Liver (tissue), 9 donors: ENCODE data around the gene DCAF15. TPM values are rescaled to one million over a fixed set of nuclear protein-coding genes. Genes with fewer than 3 reads are reported as not detected.
A peak's percentile ranks its signal among the peaks of the same experiment; 100 is the strongest.

Source experiments
- DNase-seq: peaks from one replicate; pipeline ENCODE4 v3.0.0-alpha.2; 2017; ENCODE audit warnings: low spot score
- H3K27ac ChIP-seq, 2 donors: one replicate each; pipeline ENCODE4 v1.7.0; 2013; ENCODE audit warnings: inconsistent platforms in 2 of 2, low read length in 2 of 2, control low read depth in 1 of 2, low read depth in 1 of 2, mild to moderate bottlenecking in 1 of 2
- H3K27me3 ChIP-seq, 4 donors: one replicate each; pipeline versions ENCODE4 v1.6.1 to v1.7.0; 2013; ENCODE audit warnings: low read length in 3 of 4, inconsistent platforms in 1 of 4, mild to moderate bottlenecking in 1 of 4, moderate library complexity in 1 of 4; ENCODE audit not compliant: control insufficient read depth in 4 of 4, insufficient read depth in 4 of 4
- H3K36me3 ChIP-seq, 4 donors: one replicate each; pipeline versions ENCODE4 v1.6.1 to v1.7.0; 2013; ENCODE audit warnings: low read length in 3 of 4, mild to moderate bottlenecking in 3 of 4, low read depth in 1 of 4, moderate library complexity in 1 of 4; ENCODE audit not compliant: control insufficient read depth in 4 of 4, insufficient read depth in 3 of 4
- H3K4me1 ChIP-seq, 4 donors: one replicate each; pipeline versions ENCODE4 v1.6.1 to v1.7.0; 2013; ENCODE audit warnings: low read length in 3 of 4, mild to moderate bottlenecking in 3 of 4, moderate library complexity in 1 of 4; ENCODE audit not compliant: control insufficient read depth in 4 of 4, insufficient read depth in 4 of 4
- H3K4me3 ChIP-seq, 3 donors: one replicate each; pipeline versions ENCODE4 v1.6.1 to v1.7.0; 2013; ENCODE audit warnings: low read length in 3 of 3, control low read depth in 1 of 3, low read depth in 1 of 3, mild to moderate bottlenecking in 1 of 3
- H3K9ac ChIP-seq, 2 donors: one replicate each; pipeline ENCODE4 v1.7.0; 2013; ENCODE audit warnings: low read length in 2 of 2, mild to moderate bottlenecking in 2 of 2, moderate library complexity in 2 of 2, control low read depth in 1 of 2, low read depth in 1 of 2
- H3K9me3 ChIP-seq, 4 donors: one replicate each; pipeline versions ENCODE4 v1.6.1 to v1.7.0; 2013; ENCODE audit warnings: low read length in 3 of 4; ENCODE audit not compliant: control insufficient read depth in 4 of 4
- EGR1 ChIP-seq, 2 donors: IDR thresholded peaks; 2 replicates each; pipeline ENCODE4 v1.6.1; 2016 to 2018; ENCODE audit warnings: antibody characterized with exemption in 2 of 2, low read depth in 2 of 2
- FOXA1 ChIP-seq: IDR thresholded peaks from 2 replicates; pipeline ENCODE4 v1.6.1; 2016; ENCODE audit warnings: antibody characterized with exemption
- FOXA2 ChIP-seq: IDR thresholded peaks from 2 replicates; pipeline ENCODE4 v1.6.1; 2016; ENCODE audit warnings: antibody characterized with exemption
- GABPA ChIP-seq, 2 donors: IDR thresholded peaks in 1 of 2; conservative IDR thresholded peaks in 1 of 2; 2 replicates each; pipeline ENCODE4 v1.6.1; 2016; ENCODE audit warnings: antibody characterized with exemption in 2 of 2, mild to moderate bottlenecking in 1 of 2, moderate library complexity in 1 of 2
- HNF4A ChIP-seq, 2 donors: conservative IDR thresholded peaks; 2 replicates each; pipeline ENCODE4 v1.6.1; 2016; ENCODE audit warnings: antibody characterized with exemption in 2 of 2, mild to moderate bottlenecking in 2 of 2
- HNF4G ChIP-seq: IDR thresholded peaks from 2 replicates; pipeline ENCODE4 v1.6.1; 2016; ENCODE audit warnings: antibody characterized with exemption
- JUND ChIP-seq, 2 donors: IDR thresholded peaks; 2 replicates each; pipeline ENCODE4 v1.6.1; 2016; ENCODE audit warnings: antibody characterized with exemption in 2 of 2
- NR2F2 ChIP-seq: IDR thresholded peaks from 2 replicates; pipeline ENCODE4 v1.6.1; 2016; ENCODE audit warnings: antibody characterized with exemption
- RAD21 ChIP-seq, 2 donors: IDR thresholded peaks; 2 replicates each; pipeline ENCODE4 v1.6.1; 2016; ENCODE audit warnings: antibody characterized with exemption in 2 of 2, mild to moderate bottlenecking in 2 of 2
- RXRA ChIP-seq, 2 donors: IDR thresholded peaks; 2 replicates each; pipeline ENCODE4 v1.6.1; 2017 to 2018; ENCODE audit warnings: antibody characterized with exemption in 2 of 2, mild to moderate bottlenecking in 1 of 2
- SP1 ChIP-seq: IDR thresholded peaks from 2 replicates; pipeline ENCODE4 v1.6.1; 2018; ENCODE audit warnings: antibody characterized with exemption, mild to moderate bottlenecking
- TAF1 ChIP-seq: conservative IDR thresholded peaks from 2 replicates; pipeline ENCODE4 v1.6.1; 2016; ENCODE audit warnings: antibody characterized with exemption, mild to moderate bottlenecking
- YY1 ChIP-seq: IDR thresholded peaks from 2 replicates; pipeline ENCODE4 v1.6.1; 2016; ENCODE audit warnings: antibody characterized with exemption, mild to moderate bottlenecking
- WGBS: extraction: QIAGEN DNeasy Blood & Tissue Kit; methylation state at CpG from one replicate; pipeline ENCODE4 v1.1.7; 2013; 5-methylcytosine and 5-hydroxymethylcytosine counted together
- polyA plus RNA-seq, 2 donors: library from polyadenylated mRNA; stranded (reverse) in 1 of 2; unstranded in 1 of 2; fragments of 200-250 nt in 1 of 2; fragments of >200 nt in 1 of 2; fragmentation: Nextera tagmentation in 1 of 2; extraction: Ambion mirVana in 1 of 2; gene quantifications; one replicate each; pipeline versions ENCODE4 v1.2.1 to v1.2.3, GENCODE V29; 2013 to 2015
- total RNA-seq, 2 donors: library from RNA; depleted of rRNA; stranded (reverse); fragments of >200 nt; gene quantifications; one replicate each; pipeline ENCODE4 v1.2.3, GENCODE V29; 2014
- TF ChIP-seq, protein P1 (sequence below): IDR thresholded peaks from 2 replicates; pipeline ENCODE4 v1.6.1; 2016; ENCODE audit warnings: antibody characterized with exemption
- TF ChIP-seq, protein P2 (sequence below): IDR thresholded peaks from 2 replicates; pipeline ENCODE4 v1.6.1; 2016; ENCODE audit warnings: antibody characterized with exemption, mild to moderate bottlenecking
- TF ChIP-seq, protein P3 (sequence below): IDR thresholded peaks from 2 replicates; pipeline ENCODE4 v1.6.1; 2016; ENCODE audit warnings: antibody characterized with exemption
- TF ChIP-seq, protein P4 (sequence below): fragments of 150-350 bp; IDR thresholded peaks from 2 replicates; pipeline ENCODE4 v1.5.1; 2017; ENCODE audit warnings: improper control_type of control experiment, low read depth, low read length; ENCODE audit not compliant: missing input control
- TF ChIP-seq, protein P5 (sequence below): IDR thresholded peaks from 2 replicates; pipeline ENCODE4 v1.6.1; 2016; ENCODE audit warnings: antibody characterized with exemption
- donor health status: healthy.
- donor health status: healthy.
- donor health status: healthy.
- donor health status: healthy.
- donor health status: healthy.

The DCAF15 gene
- total and polyA plus RNA-seq, 4 donors: 2.6 to 10.4 (median 5.5) TPM

DNA sequence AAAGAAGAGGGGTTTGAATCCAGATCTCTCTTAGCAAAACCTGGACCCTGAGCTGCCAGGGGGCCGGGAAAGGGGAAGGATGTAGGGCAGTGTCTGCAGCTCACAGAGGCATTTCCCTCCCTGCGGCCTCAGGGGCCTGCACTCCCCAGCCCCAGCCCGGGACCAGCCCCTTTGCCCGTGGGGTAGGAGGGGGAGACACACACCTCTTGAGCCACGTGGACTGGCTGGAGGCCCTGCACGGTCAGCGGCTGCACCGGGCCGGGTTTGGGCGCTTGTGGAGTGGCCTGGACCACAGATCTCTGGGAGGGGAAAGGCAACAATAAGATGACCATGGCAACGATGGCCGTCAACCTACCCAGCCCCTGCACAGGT is 26.9 kb downstream of the DCAF15 start:
- H3K4me1 ChIP-seq: no peaks in the 10 kb centered on the region
- H3K9ac ChIP-seq: no peak overlapping the region

DNA sequence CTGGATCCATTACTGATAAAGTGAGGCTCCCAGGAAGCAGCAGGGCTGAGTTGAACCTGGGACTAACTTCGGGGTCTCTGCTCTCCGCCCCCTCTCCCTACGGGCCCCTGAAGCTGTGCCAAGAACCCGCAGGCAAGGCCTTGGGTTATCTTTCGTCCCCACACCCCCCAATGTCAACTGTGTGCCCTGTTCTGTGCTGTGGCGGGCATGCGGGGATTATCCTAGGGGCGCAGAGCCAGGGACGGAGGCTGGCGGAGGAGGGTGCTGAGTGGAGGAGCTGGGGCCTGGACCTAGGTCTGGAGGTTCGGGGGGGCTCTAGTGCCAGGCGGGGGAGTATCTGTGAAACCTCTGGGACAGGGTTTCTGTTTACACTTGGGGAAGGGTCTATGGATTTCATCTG is 27.4 kb downstream of the DCAF15 start:
- WGBS: 88% methylated on average over 12 of the region's 12 CpGs
- Histone ChIP-seq H3K27ac (no peak overlapping the region), H3K4me1 (no peaks in the 10 kb centered on the region)

More for the DNA sequence above, 26.9 kb downstream of the DCAF15 start:
- Histone ChIP-seq H3K27ac (no peak overlapping the region), H3K36me3 (peaks cover 3 to 45% (median 16%) of the 10 kb centered on the region in 4 donors), H3K27me3 (no peaks in the 10 kb centered on the region), H3K9me3 (no peaks in the 10 kb centered on the region), H3K4me3 (peak overlapping the region in 1 of 3 donors; percentile 19)
- no peak for TF ChIP-seq SP1
- WGBS: 63% methylated on average over 12 of the region's 12 CpGs
- DNase-seq: no peak

More for the DNA sequence above, 27.4 kb downstream of the DCAF15 start:
- no peak for DNase-seq
- TF ChIP-seq, protein P1, sequence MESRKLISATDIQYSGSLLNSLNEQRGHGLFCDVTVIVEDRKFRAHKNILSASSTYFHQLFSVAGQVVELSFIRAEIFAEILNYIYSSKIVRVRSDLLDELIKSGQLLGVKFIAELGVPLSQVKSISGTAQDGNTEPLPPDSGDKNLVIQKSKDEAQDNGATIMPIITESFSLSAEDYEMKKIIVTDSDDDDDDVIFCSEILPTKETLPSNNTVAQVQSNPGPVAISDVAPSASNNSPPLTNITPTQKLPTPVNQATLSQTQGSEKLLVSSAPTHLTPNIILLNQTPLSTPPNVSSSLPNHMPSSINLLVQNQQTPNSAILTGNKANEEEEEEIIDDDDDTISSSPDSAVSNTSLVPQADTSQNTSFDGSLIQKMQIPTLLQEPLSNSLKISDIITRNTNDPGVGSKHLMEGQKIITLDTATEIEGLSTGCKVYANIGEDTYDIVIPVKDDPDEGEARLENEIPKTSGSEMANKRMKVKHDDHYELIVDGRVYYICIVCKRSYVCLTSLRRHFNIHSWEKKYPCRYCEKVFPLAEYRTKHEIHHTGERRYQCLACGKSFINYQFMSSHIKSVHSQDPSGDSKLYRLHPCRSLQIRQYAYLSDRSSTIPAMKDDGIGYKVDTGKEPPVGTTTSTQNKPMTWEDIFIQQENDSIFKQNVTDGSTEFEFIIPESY: no peak
- TF ChIP-seq NR2F2 (no peak), SP1 (no peak), HNF4A (conservative IDR thresholded peaks at IDR 0.05) (no peak), HNF4G (no peak), GABPA (IDR thresholded peaks at IDR 0.05 in 1 of 2, conservative IDR thresholded peaks at IDR 0.05 in 1 of 2) (no peak), EGR1 (IDR thresholded peaks at IDR 0.05; ENCODE audit: low read depth in 2 of 2) (no peak), FOXA2 (no peak), FOXA1 (no peak), RXRA (IDR thresholded peaks at IDR 0.05) (no peak), TAF1 (no peak), RAD21 (IDR thresholded peaks at IDR 0.05) (no peak), JUND (IDR thresholded peaks at IDR 0.05) (no peak), YY1 (no peak)
- TF ChIP-seq, protein P2, sequence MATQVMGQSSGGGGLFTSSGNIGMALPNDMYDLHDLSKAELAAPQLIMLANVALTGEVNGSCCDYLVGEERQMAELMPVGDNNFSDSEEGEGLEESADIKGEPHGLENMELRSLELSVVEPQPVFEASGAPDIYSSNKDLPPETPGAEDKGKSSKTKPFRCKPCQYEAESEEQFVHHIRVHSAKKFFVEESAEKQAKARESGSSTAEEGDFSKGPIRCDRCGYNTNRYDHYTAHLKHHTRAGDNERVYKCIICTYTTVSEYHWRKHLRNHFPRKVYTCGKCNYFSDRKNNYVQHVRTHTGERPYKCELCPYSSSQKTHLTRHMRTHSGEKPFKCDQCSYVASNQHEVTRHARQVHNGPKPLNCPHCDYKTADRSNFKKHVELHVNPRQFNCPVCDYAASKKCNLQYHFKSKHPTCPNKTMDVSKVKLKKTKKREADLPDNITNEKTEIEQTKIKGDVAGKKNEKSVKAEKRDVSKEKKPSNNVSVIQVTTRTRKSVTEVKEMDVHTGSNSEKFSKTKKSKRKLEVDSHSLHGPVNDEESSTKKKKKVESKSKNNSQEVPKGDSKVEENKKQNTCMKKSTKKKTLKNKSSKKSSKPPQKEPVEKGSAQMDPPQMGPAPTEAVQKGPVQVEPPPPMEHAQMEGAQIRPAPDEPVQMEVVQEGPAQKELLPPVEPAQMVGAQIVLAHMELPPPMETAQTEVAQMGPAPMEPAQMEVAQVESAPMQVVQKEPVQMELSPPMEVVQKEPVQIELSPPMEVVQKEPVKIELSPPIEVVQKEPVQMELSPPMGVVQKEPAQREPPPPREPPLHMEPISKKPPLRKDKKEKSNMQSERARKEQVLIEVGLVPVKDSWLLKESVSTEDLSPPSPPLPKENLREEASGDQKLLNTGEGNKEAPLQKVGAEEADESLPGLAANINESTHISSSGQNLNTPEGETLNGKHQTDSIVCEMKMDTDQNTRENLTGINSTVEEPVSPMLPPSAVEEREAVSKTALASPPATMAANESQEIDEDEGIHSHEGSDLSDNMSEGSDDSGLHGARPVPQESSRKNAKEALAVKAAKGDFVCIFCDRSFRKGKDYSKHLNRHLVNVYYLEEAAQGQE: no peak
- TF ChIP-seq, protein P3, sequence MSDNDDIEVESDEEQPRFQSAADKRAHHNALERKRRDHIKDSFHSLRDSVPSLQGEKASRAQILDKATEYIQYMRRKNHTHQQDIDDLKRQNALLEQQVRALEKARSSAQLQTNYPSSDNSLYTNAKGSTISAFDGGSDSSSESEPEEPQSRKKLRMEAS: no peak
- TF ChIP-seq, protein P4, sequence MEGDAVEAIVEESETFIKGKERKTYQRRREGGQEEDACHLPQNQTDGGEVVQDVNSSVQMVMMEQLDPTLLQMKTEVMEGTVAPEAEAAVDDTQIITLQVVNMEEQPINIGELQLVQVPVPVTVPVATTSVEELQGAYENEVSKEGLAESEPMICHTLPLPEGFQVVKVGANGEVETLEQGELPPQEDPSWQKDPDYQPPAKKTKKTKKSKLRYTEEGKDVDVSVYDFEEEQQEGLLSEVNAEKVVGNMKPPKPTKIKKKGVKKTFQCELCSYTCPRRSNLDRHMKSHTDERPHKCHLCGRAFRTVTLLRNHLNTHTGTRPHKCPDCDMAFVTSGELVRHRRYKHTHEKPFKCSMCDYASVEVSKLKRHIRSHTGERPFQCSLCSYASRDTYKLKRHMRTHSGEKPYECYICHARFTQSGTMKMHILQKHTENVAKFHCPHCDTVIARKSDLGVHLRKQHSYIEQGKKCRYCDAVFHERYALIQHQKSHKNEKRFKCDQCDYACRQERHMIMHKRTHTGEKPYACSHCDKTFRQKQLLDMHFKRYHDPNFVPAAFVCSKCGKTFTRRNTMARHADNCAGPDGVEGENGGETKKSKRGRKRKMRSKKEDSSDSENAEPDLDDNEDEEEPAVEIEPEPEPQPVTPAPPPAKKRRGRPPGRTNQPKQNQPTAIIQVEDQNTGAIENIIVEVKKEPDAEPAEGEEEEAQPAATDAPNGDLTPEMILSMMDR: no peak
- TF ChIP-seq, protein P5, sequence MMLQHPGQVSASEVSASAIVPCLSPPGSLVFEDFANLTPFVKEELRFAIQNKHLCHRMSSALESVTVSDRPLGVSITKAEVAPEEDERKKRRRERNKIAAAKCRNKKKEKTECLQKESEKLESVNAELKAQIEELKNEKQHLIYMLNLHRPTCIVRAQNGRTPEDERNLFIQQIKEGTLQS: no peak
- peaks cover 3 to 45% (median 15%) of the 10 kb centered on the region in 4 donors for H3K36me3 ChIP-seq
- no peak overlapping the region for H3K4me3 ChIP-seq
- H3K9me3 ChIP-seq: no peaks in the 10 kb centered on the region
- H3K27me3 ChIP-seq: no peaks in the 10 kb centered on the region
- no peak overlapping the region for H3K9ac ChIP-seq
